Mesothelial cell of epicardium (in vitro differentiated cells): ENCODE results near the gene EPB41. TPM values are rescaled to one million over a fixed set of nuclear protein-coding genes. Genes with fewer than 3 reads are reported as not detected.
A peak's percentile ranks its signal among the peaks of the same experiment; 100 is the strongest.

Source experiments
- DNase-seq, 2 experiments: peaks; one replicate each; pipeline ENCODE4 v3.0.0; 2021; ENCODE audit warnings: low spot score in 2 of 2; ENCODE audit not compliant: unreplicated experiment in 2 of 2
- H3K27ac Mint-ChIP-seq: 2 replicates; pipeline ENCODE4 v1.8.0; 2021; ENCODE audit warnings: mixed read lengths
- H3K27me3 Mint-ChIP-seq: 2 replicates; pipeline ENCODE4 v1.8.0; 2021; ENCODE audit warnings: low read depth, mixed read lengths
- H3K36me3 Mint-ChIP-seq: 2 replicates; pipeline ENCODE4 v1.8.0; 2021; ENCODE audit warnings: mixed read lengths
- H3K4me1 Mint-ChIP-seq: 2 replicates; pipeline ENCODE4 v1.8.0; 2021; ENCODE audit warnings: mixed read lengths
- H3K4me3 Mint-ChIP-seq: 2 replicates; pipeline ENCODE4 v1.8.0; 2021; ENCODE audit warnings: mild to moderate bottlenecking, moderate library complexity, mixed read lengths
- H3K9me3 Mint-ChIP-seq: 2 replicates; pipeline ENCODE4 v1.8.0; 2021; ENCODE audit warnings: mixed read lengths
- total RNA-seq: library from RNA; stranded (reverse); gene quantifications from 3 replicates; pipeline ENCODE4 v1.2.1, GENCODE V29; 2021
- TF ChIP-seq, protein P1 (sequence below): fragments of 200-600 bp; sonication (generic); IDR thresholded peaks from one replicate; pipeline ENCODE4 v1.5.0; 2021; ENCODE audit warnings: antibody characterized with exemption; ENCODE audit not compliant: unreplicated experiment

EPB41 gene
- total RNA-seq, 1 donor from 2014 or later: 61.5 TPM

DNA sequence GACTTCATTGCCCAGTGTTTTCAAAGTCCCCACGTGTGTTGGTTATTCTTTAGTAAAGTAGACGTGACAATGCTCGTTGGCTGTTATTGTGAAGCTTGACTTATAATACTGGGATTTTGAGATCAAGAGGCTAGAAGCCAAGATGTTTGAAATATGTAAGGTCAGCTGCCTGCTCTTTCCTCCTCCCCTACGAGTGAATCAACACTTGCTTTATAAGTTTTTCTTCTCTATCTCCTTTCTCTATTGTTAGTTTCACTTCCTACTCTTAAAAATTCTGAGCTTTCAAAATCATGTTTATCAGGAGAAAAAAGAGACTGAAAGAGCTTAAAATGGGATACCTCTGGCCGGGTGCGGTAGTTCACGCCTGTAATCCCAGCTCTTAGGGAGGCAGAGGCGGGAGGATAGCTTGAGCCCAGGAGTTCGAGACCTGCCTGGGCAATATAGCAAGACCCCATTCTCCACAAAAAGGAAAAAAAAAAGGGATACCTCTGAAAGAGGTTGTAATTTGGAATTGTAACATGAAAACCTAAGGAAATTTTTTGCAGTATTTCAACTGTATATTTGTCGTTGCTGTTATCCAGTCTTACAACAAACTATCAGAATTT, 72.0 kb downstream of the EPB41 start:
- peaks cover 8% of the 10 kb centered on the region for H3K9me3 Mint-ChIP-seq
- DNase-seq: no peak
- H3K4me3 Mint-ChIP-seq: no peak overlapping the region
- no peaks in the 10 kb centered on the region for H3K27me3 Mint-ChIP-seq
- peaks cover 14% of the 10 kb centered on the region for H3K4me1 Mint-ChIP-seq
- H3K36me3 Mint-ChIP-seq: peaks cover 8% of the 10 kb centered on the region
- H3K27ac Mint-ChIP-seq: peak overlapping the region; percentile 73
- TF ChIP-seq, protein P1, sequence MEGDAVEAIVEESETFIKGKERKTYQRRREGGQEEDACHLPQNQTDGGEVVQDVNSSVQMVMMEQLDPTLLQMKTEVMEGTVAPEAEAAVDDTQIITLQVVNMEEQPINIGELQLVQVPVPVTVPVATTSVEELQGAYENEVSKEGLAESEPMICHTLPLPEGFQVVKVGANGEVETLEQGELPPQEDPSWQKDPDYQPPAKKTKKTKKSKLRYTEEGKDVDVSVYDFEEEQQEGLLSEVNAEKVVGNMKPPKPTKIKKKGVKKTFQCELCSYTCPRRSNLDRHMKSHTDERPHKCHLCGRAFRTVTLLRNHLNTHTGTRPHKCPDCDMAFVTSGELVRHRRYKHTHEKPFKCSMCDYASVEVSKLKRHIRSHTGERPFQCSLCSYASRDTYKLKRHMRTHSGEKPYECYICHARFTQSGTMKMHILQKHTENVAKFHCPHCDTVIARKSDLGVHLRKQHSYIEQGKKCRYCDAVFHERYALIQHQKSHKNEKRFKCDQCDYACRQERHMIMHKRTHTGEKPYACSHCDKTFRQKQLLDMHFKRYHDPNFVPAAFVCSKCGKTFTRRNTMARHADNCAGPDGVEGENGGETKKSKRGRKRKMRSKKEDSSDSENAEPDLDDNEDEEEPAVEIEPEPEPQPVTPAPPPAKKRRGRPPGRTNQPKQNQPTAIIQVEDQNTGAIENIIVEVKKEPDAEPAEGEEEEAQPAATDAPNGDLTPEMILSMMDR: no peak

DNA sequence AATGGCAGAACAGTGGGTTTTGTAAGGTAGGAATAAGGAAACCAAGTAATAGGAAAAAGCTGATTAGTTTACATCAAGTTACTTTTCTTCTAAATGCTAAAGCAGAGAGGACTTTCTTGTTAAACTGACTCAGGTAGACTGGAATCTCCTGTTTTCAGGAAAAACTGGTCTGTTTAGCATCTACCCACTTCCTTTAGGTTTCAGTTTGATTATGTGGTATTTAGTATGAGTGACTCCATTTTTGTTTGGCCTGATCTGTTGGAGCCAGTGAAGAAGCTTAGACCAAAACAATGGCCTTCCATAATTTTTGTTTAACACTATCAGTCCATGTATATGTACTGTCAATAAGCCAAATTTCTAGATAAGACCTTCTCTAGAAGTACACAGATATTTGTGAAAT, 88.4 kb downstream of the EPB41 start:
- H3K4me3 Mint-ChIP-seq: no peak overlapping the region

DNA sequence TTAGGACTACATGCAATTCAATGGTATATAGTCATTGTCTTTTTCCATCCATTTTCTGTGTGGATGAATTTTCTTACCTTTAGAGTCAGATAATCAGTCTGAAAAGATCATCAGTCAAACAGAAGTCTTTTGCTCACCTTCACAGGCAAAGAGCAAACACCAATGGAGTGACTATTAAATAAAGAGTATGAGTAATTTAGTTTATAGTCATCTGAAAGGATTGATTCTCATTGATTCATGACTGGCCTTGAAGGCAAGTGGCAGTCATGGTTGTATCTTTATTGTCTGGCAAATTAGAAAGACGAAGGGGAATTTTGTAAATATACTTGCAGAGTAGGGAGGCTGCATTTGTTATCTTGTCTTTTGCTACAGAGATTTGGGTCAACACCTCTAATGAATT, 89.9 kb downstream of the EPB41 start:
- Mint-ChIP-seq H3K9me3 (peaks cover 8% of the 10 kb centered on the region), H3K4me3 (no peak overlapping the region), H3K4me1 (no peaks in the 10 kb centered on the region), H3K36me3 (peaks cover 20% of the 10 kb centered on the region), H3K27me3 (no peaks in the 10 kb centered on the region), H3K27ac (no peak overlapping the region)
- no peak for DNase-seq
- TF ChIP-seq, protein P1: no peak

More for the DNA sequence above, 88.4 kb downstream of the EPB41 start:
- Mint-ChIP-seq H3K9me3 (peaks cover 8% of the 10 kb centered on the region), H3K36me3 (peaks cover 12% of the 10 kb centered on the region), H3K27me3 (no peaks in the 10 kb centered on the region), H3K27ac (no peak overlapping the region), H3K4me1 (no peaks in the 10 kb centered on the region)
- TF ChIP-seq, protein P1: no peak
- DNase-seq: no peak

- Mint-ChIP-seq H3K4me1 (no peaks in the 10 kb centered on the region), H3K4me3 (no peak overlapping the region), H3K27ac (no peak overlapping the region), H3K9me3 (peaks cover 8% of the 10 kb centered on the region), H3K36me3 (peaks cover 20% of the 10 kb centered on the region), H3K27me3 (no peaks in the 10 kb centered on the region)
- DNase-seq: no peak
- TF ChIP-seq, protein P1: no peak
Measured at GRCh38 chr1:29004798-29005197, 90.4 kb downstream of the EPB41 start.

- Mint-ChIP-seq H3K4me3 (no peak overlapping the region), H3K9me3 (peaks cover 8% of the 10 kb centered on the region), H3K36me3 (peaks cover 16% of the 10 kb centered on the region), H3K4me1 (peaks cover 2% of the 10 kb centered on the region), H3K27me3 (no peaks in the 10 kb centered on the region), H3K27ac (peak overlapping the region; percentile 26)
- DNase-seq: no peak
- TF ChIP-seq, protein P1: no peak
Measured at GRCh38 chr1:29011775-29012174, 97.4 kb downstream of the EPB41 start.
